Subcutaneous adipose tissue (tissue), 4 donors: ENCODE results near the gene IL20. TPM values are rescaled to one million over a fixed set of nuclear protein-coding genes. Genes with fewer than 3 reads are reported as not detected.

ENCODE experiments used
- CTCF ChIP-seq: fragments of 450-650 bp; IDR thresholded peaks from one replicate; pipeline ENCODE4 v1.5.1; 2016; ENCODE audit warnings: low read depth, mild to moderate bottlenecking, control low read depth, antibody characterized with exemption, moderate library complexity
- total RNA-seq, 4 donors: library from RNA; depleted of rRNA; stranded (reverse); fragments of >200 nt; gene quantifications; one replicate each; pipeline ENCODE4 v1.1.0, GENCODE V29; 2016

Gene IL20
- total RNA-seq, 4 donors from 2014 or later, result not detected

- no peak for TF ChIP-seq CTCF
Measured at GRCh38 chr1:206880314-206880713, 14.9 kb downstream of the IL20 start.

GRCh38 chr1:206882555-206882954 lies 17.1 kb downstream of the IL20 start:
- TF ChIP-seq CTCF, result no peak

GRCh38 chr1:206883160-206883559 lies 17.7 kb downstream of the IL20 start:
- no peak for TF ChIP-seq CTCF

GRCh38 chr1:206883876-206884275 lies 18.5 kb downstream of the IL20 start:
- TF ChIP-seq CTCF, result no peak

- no peak for TF ChIP-seq CTCF
Measured at GRCh38 chr1:206885341-206886060, 20.1 kb downstream of the IL20 start.

- no peak for TF ChIP-seq CTCF
Measured at GRCh38 chr1:206886831-206887230, 21.4 kb downstream of the IL20 start.

- TF ChIP-seq CTCF, result no peak
Measured at GRCh38 chr1:206887701-206888100, 22.3 kb downstream of the IL20 start.
